RWPE2 (cell line): ENCODE data around the gene ACD.

Experiments
- ATAC-seq: fragments of 200-7000 bp; cut with Tn5 transposase; 3 replicates; pipeline ENCODE4 v1.9.1; 2021; ENCODE audit warnings: low read depth
- DNase-seq: peaks from one replicate; pipeline ENCODE4 v3.0.0-alpha.2; 2020; ENCODE audit warnings: low spot score
- H3K27ac ChIP-seq: fragments of 450-650 bp; 2 replicates; pipeline ENCODE4 v1.5.1; 2017; ENCODE audit warnings: mild to moderate bottlenecking; ENCODE audit not compliant: poor library complexity, severe bottlenecking
- H3K27me3 ChIP-seq: fragments of 250-450 bp; sonication (Bioruptor Pico); 2 replicates; pipeline ENCODE4 v1.5.1; 2021; ENCODE audit warnings: mild to moderate bottlenecking, moderate library complexity; ENCODE audit not compliant: insufficient read depth, poor library complexity, severe bottlenecking
- H3K36me3 ChIP-seq: fragments of 250-450 bp; sonication (Bioruptor Pico); 2 replicates; pipeline ENCODE4 v1.5.1; 2020; ENCODE audit warnings: low read depth, mild to moderate bottlenecking, moderate library complexity
- H3K4me1 ChIP-seq: fragments of 250-450 bp; sonication (Bioruptor Pico); 2 replicates; pipeline ENCODE4 v1.5.1; 2021; ENCODE audit warnings: mild to moderate bottlenecking, moderate library complexity; ENCODE audit not compliant: insufficient read depth, poor library complexity, severe bottlenecking
- H3K4me3 ChIP-seq: fragments of 250-450 bp; sonication (Bioruptor Pico); 2 replicates; pipeline ENCODE4 v1.5.1; 2021; ENCODE audit warnings: mild to moderate bottlenecking, moderate library complexity; ENCODE audit not compliant: severe bottlenecking
- H3K9me3 ChIP-seq: fragments of 250-450 bp; sonication (Bioruptor Pico); 2 replicates; pipeline ENCODE4 v1.5.1; 2021; ENCODE audit warnings: mild to moderate bottlenecking, moderate library complexity; ENCODE audit not compliant: severe bottlenecking
- TF ChIP-seq, protein P1 (sequence below): fragments of 450-650 bp; IDR thresholded peaks from one replicate; pipeline ENCODE4 v1.5.1; 2017; ENCODE audit warnings: mild to moderate bottlenecking, moderate library complexity; ENCODE audit not compliant: poor library complexity, severe bottlenecking

The ACD gene

DNA sequence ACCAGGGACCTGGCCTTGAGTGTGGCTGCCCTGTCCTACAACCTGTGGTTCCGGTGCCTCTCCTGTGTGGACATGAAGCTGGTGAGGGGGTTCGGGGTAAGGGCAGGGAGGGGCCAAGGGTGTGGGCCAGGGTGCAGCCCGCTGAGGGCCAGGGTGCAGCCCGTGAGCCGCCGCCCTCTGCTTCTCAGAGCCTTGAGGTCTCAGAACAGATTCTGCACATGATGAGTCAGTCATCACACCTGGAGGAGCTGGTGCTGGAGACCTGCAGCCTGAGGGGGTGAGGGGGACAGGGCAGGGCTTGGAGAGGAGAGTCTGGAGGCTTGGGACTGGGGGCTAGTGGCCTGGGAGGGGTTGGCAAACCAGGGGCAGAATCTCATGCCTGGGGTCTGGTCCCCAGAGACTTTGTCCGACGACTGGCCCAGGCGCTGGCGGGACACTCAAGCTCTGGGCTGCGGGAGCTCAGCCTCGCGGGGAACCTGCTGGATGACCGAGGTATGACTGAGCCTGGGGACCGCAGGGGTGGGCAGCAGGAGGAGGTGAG lies 12.9 kb downstream of the ACD start:
- Histone ChIP-seq H3K36me3 (no peaks in the 10 kb centered on the region), H3K27ac (no peak overlapping the region), H3K27me3 (peaks cover 69% of the 10 kb centered on the region), H3K4me1 (no peaks in the 10 kb centered on the region), H3K9me3 (no peaks in the 10 kb centered on the region), H3K4me3 (no peak overlapping the region)
- ATAC-seq: peak; percentile 66
- TF ChIP-seq, protein P1, sequence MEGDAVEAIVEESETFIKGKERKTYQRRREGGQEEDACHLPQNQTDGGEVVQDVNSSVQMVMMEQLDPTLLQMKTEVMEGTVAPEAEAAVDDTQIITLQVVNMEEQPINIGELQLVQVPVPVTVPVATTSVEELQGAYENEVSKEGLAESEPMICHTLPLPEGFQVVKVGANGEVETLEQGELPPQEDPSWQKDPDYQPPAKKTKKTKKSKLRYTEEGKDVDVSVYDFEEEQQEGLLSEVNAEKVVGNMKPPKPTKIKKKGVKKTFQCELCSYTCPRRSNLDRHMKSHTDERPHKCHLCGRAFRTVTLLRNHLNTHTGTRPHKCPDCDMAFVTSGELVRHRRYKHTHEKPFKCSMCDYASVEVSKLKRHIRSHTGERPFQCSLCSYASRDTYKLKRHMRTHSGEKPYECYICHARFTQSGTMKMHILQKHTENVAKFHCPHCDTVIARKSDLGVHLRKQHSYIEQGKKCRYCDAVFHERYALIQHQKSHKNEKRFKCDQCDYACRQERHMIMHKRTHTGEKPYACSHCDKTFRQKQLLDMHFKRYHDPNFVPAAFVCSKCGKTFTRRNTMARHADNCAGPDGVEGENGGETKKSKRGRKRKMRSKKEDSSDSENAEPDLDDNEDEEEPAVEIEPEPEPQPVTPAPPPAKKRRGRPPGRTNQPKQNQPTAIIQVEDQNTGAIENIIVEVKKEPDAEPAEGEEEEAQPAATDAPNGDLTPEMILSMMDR: no peak
- no peak for DNase-seq

- H3K9me3 ChIP-seq: no peaks in the 10 kb centered on the region
- no peaks in the 10 kb centered on the region for H3K4me1 ChIP-seq
- no peak overlapping the region for H3K27ac ChIP-seq
- no peak for ATAC-seq
- no peaks in the 10 kb centered on the region for H3K36me3 ChIP-seq
- TF ChIP-seq, protein P1: no peak
- H3K4me3 ChIP-seq: no peak overlapping the region
- peaks cover 53% of the 10 kb centered on the region for H3K27me3 ChIP-seq
- DNase-seq: no peak
Observed at GRCh38 chr16:67645397-67646121, 14.5 kb downstream of the ACD start.

DNA sequence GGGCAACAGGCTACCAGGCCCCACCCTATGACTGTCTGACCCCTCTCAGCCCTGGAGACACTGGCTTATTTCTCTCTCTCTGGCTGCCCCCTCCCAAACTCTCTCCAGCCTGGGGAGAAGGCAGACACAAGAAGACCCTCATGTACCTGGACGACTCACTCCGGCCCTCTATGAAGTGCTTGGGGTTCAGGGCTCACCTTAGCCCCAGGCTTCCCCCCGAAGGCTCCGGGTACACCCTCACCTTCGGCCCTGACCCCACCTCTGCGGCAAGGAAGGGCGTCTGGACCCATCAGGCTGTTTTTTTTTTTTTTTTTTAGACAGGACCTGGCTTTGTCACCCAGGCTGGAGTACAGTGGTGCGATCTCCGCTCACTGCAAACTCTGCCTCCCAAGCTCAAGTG lies 16.0 kb downstream of the ACD start:
- no peaks in the 10 kb centered on the region for H3K4me1 ChIP-seq
- no peak for DNase-seq

DNA sequence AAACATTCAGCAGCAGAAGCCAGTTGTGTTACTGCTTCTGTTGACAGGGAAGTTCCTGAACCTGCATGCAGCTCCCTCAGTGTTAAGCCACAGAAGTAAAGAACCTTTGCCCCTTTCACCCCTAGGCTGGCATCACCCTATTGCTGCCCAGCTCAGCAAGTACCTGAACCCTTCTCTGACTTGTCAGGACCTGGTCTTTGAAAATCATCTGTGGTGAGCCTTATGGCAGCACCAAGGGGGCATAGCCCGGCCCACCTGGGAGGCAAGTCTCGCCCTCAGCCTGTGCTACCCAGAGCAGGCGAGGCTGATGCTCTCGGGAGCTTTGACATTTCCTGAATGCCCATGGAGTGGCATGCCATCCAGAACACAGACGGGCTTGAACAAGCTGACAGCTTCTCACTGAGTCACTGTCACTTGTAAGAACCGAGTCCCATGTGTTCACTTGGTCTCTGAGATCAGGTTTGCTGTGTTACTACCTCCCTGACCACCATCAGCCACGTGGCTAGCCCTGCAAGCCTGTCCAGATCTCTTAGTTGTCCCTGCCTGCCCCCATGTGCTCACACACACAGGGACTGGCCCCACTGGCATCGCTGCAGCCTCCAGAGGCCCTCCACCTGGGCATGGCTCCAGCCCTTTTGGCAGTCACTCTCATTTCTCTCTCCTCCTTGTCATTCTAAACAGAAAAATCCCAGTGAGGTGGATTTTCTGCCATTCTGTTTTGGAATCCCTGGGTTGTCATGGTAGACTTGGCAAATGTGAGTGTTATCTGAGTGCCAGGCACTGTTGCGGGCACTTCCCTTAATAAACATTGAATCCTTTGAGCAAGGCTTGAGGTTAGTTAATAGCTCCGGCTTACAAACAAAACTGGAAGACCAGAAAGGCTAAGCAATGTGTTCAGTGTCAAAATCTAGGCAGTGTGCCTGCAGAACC lies 18.0 kb downstream of the ACD start:
- Histone ChIP-seq H3K36me3 (peaks cover 22% of the 10 kb centered on the region), H3K4me1 (no peaks in the 10 kb centered on the region), H3K4me3 (no peak overlapping the region), H3K27ac (no peak overlapping the region), H3K9me3 (no peaks in the 10 kb centered on the region), H3K27me3 (peaks cover 19% of the 10 kb centered on the region)
- DNase-seq (no peak), ATAC-seq (peak; percentile 29)
- TF ChIP-seq, protein P1: no peak

More for the DNA sequence above, 16.0 kb downstream of the ACD start:
- H3K9me3 ChIP-seq: no peaks in the 10 kb centered on the region
- no peak for ATAC-seq
- peaks cover 3% of the 10 kb centered on the region for H3K36me3 ChIP-seq
- TF ChIP-seq, protein P1: no peak
- H3K4me3 ChIP-seq: no peak overlapping the region
- no peak overlapping the region for H3K27ac ChIP-seq
- H3K27me3 ChIP-seq: peaks cover 38% of the 10 kb centered on the region
